ENCODE measurements around the gene MACROD2. TPM values are rescaled to one million over a fixed set of nuclear protein-coding genes. Genes with fewer than 3 reads are reported as not detected.
"Not testable (repeated sequence)": the region's sequence is repeated elsewhere in the genome, so short reads cannot be mapped to it uniquely, and the experiment has no call there.

Gene MACROD2
- total RNA-seq, 1 donor from 2014 or later, result 2.5 TPM

DNA sequence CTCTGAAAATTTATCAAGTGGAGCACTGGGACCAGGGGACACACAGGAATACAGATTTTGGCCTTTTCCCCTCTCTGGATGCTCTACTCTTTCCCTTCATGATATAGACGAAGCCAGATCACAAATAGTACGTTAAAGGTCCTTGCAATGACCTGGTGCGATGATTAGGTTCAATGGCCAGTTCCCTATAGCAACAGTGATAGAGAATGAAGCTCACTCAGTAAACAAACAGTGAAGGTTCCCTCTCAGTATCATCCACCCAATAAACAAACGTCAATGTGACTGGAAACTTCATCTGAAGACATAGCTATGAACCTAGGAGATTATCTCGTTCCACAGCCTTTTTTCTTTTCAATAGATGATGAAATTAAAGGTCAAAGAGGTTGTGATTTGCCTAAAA lies 1981.7 kb downstream of the MACROD2 start:
- Mint-ChIP-seq H3K27ac (ENCODE audit: unreplicated experiment) (no peak overlapping the region), H3K9me3 (ENCODE audit: unreplicated experiment) (peaks cover 5% of the 10 kb centered on the region)

GRCh38 chr20:15977758-15978157 lies 1982.4 kb downstream of the MACROD2 start:
- no peak for TF ChIP-seq CTCF (IDR thresholded peaks at IDR 0.05)
- no peaks in the 10 kb centered on the region for H3K4me1 Mint-ChIP-seq (ENCODE audit: unreplicated experiment)
- H3K36me3 Mint-ChIP-seq (ENCODE audit: unreplicated experiment), result no peaks in the 10 kb centered on the region
- H3K27ac Mint-ChIP-seq (ENCODE audit: unreplicated experiment), result no peak overlapping the region
- H3K9me3 Mint-ChIP-seq (ENCODE audit: unreplicated experiment), result peaks cover 3% of the 10 kb centered on the region
- no peak for DNase-seq (ENCODE audit: extremely low spot score, unreplicated experiment)
- peaks cover 3% of the 10 kb centered on the region for H3K27me3 Mint-ChIP-seq (ENCODE audit: unreplicated experiment)
- no peak overlapping the region for H3K4me3 Mint-ChIP-seq (ENCODE audit: unreplicated experiment)

More for the DNA sequence above, 1981.7 kb downstream of the MACROD2 start:
- no peak for DNase-seq (ENCODE audit: extremely low spot score, unreplicated experiment)
- Mint-ChIP-seq H3K4me3 (ENCODE audit: unreplicated experiment) (no peak overlapping the region), H3K36me3 (ENCODE audit: unreplicated experiment) (no peaks in the 10 kb centered on the region), H3K27me3 (ENCODE audit: unreplicated experiment) (peaks cover 3% of the 10 kb centered on the region), H3K4me1 (ENCODE audit: unreplicated experiment) (no peaks in the 10 kb centered on the region)
- no peak for TF ChIP-seq CTCF (IDR thresholded peaks at IDR 0.05)

GRCh38 chr20:15985494-15986368 lies 1990.4 kb downstream of the MACROD2 start:
- H3K4me1 Mint-ChIP-seq (ENCODE audit: unreplicated experiment); H3K9me3 Mint-ChIP-seq (ENCODE audit: unreplicated experiment); H3K4me3 Mint-ChIP-seq (ENCODE audit: unreplicated experiment); H3K27ac Mint-ChIP-seq (ENCODE audit: unreplicated experiment); DNase-seq (ENCODE audit: extremely low spot score, unreplicated experiment); H3K27me3 Mint-ChIP-seq (ENCODE audit: unreplicated experiment); H3K36me3 Mint-ChIP-seq (ENCODE audit: unreplicated experiment): not testable (repeated sequence)

- no peak for DNase-seq (ENCODE audit: extremely low spot score, unreplicated experiment)
- no peaks in the 10 kb centered on the region for H3K36me3 Mint-ChIP-seq (ENCODE audit: unreplicated experiment)
- no peaks in the 10 kb centered on the region for H3K9me3 Mint-ChIP-seq (ENCODE audit: unreplicated experiment)
- H3K27ac Mint-ChIP-seq (ENCODE audit: unreplicated experiment), result no peak overlapping the region
- no peak for TF ChIP-seq CTCF (IDR thresholded peaks at IDR 0.05)
- no peaks in the 10 kb centered on the region for H3K4me1 Mint-ChIP-seq (ENCODE audit: unreplicated experiment)
- H3K27me3 Mint-ChIP-seq (ENCODE audit: unreplicated experiment), result peaks cover 3% of the 10 kb centered on the region
- H3K4me3 Mint-ChIP-seq (ENCODE audit: unreplicated experiment), result no peak overlapping the region
These were observed 1991.4 kb downstream of the MACROD2 start for GRCh38 chr20:15986690-15987089.

DNA sequence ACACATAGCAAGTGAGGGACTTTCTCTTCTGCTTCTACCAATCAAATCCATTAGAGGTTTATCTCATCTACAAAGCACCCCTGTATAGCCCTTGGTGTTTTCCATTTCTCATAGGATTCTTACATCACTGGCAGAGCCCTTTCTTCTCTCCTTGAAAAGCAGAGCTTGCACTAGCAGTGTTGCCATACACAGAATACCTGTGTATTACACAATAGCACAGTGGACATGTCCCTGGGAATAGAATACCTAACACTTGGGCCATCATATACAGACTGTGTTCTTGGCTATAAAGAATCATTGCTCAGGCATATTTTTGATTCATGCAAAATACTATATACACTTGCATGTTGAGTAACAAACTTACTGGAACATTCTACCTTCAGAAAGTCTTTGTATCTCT lies 1996.0 kb downstream of the MACROD2 start:
- Mint-ChIP-seq H3K36me3 (ENCODE audit: unreplicated experiment) (no peaks in the 10 kb centered on the region), H3K9me3 (ENCODE audit: unreplicated experiment) (peaks cover 3% of the 10 kb centered on the region), H3K4me3 (ENCODE audit: unreplicated experiment) (no peak overlapping the region), H3K4me1 (ENCODE audit: unreplicated experiment) (no peaks in the 10 kb centered on the region), H3K27me3 (ENCODE audit: unreplicated experiment) (peaks cover 3% of the 10 kb centered on the region), H3K27ac (ENCODE audit: unreplicated experiment) (no peak overlapping the region)
- TF ChIP-seq CTCF (IDR thresholded peaks at IDR 0.05), result no peak
- DNase-seq (ENCODE audit: extremely low spot score, unreplicated experiment), result no peak

Data from osteocyte (in vitro differentiated cells).